K562 (cell line): ENCODE results near the gene SERTAD3. TPM values are rescaled to one million over a fixed set of nuclear protein-coding genes. Genes with fewer than 3 reads are reported as not detected.

Experiments used
- ATF3 ChIP-seq, 2 experiments: fragments of 450-650 bp in 1 of 2; sonication (generic) in 1 of 2; formaldehyde crosslinking in 1 of 2; IDR thresholded peaks in 1 of 2; conservative IDR thresholded peaks in 1 of 2; 2 replicates each; pipeline versions ENCODE4 v1.6.1 to v1.8.1; 2016 to 2023; ENCODE audit warnings: mild to moderate bottlenecking in 2 of 2, moderate library complexity in 2 of 2, inconsistent platforms in 1 of 2, missing genetic modification reagents in 1 of 2
- ATF4 ChIP-seq: fragments of 450-650 bp; formaldehyde crosslinking; IDR thresholded peaks from 2 replicates; pipeline ENCODE4 v1.4.0; 2022; ENCODE audit warnings: mild to moderate bottlenecking, moderate library complexity
- BRF1 ChIP-seq: IDR thresholded peaks from 3 replicates; pipeline ENCODE4 v1.6.1; 2011; ENCODE audit warnings: borderline replicate concordance, mild to moderate bottlenecking; ENCODE audit not compliant: insufficient read length; ENCODE audit errors: extremely low read depth
- CREB3 ChIP-seq: fragments of 450-650 bp; conservative IDR thresholded peaks from 2 replicates; pipeline ENCODE4 v1.6.1; 2016; ENCODE audit warnings: missing genetic modification characterization, low read depth, mild to moderate bottlenecking, missing compliant biosample characterization, moderate library complexity
- CREB5 ChIP-seq: fragments of 250-450 bp; sonication (Bioruptor Pico); IDR thresholded peaks from 2 replicates; pipeline ENCODE4 v1.5.0; 2020; ENCODE audit warnings: mild to moderate bottlenecking
- E2F6 ChIP-seq, 2 experiments: IDR thresholded peaks; 2 replicates each; pipeline ENCODE4 v1.6.1; 2011; ENCODE audit warnings: borderline replicate concordance in 1 of 2, control low read depth in 1 of 2, low read depth in 1 of 2, low read length in 1 of 2, mild to moderate bottlenecking in 1 of 2, mixed read lengths in 1 of 2, moderate library complexity in 1 of 2; ENCODE audit not compliant: insufficient read depth in 1 of 2, insufficient read length in 1 of 2, poor library complexity in 1 of 2, severe bottlenecking in 1 of 2; ENCODE audit errors: extremely low read depth in 1 of 2
- EWSR1 ChIP-seq: fragments of 450-650 bp; IDR thresholded peaks from 2 replicates; pipeline ENCODE4 v1.6.1; 2018; ENCODE audit warnings: borderline replicate concordance, mild to moderate bottlenecking, low read depth, moderate library complexity; ENCODE audit not compliant: partially characterized antibody
- GTF2F1 ChIP-seq: IDR thresholded peaks from 2 replicates; pipeline ENCODE4 v1.6.1; 2011; ENCODE audit warnings: low read depth, low read length, improper control_type of control experiment
- HDAC2 ChIP-seq: fragments of 450-650 bp; IDR thresholded peaks from 2 replicates; pipeline ENCODE4 v1.6.1; 2016; ENCODE audit warnings: mild to moderate bottlenecking
- HDAC8 ChIP-seq: fragments of 450-650 bp; IDR thresholded peaks from 2 replicates; pipeline ENCODE4 v1.6.1; 2016; ENCODE audit warnings: mild to moderate bottlenecking, missing genetic modification characterization, moderate library complexity, missing compliant biosample characterization
- HDGF ChIP-seq: fragments of 450-650 bp; IDR thresholded peaks from 2 replicates; pipeline ENCODE4 v1.6.1; 2016
- RAD51 ChIP-seq: fragments of 450-650 bp; IDR thresholded peaks from 2 replicates; pipeline ENCODE4 v1.7.1; 2016; ENCODE audit warnings: low read depth, mild to moderate bottlenecking, borderline replicate concordance
- RBM34 ChIP-seq: fragments of 200-400 bp; formaldehyde crosslinking; IDR thresholded peaks from 2 replicates; pipeline ENCODE4 v1.6.1; 2018; ENCODE audit warnings: low read length, borderline replicate concordance; ENCODE audit not compliant: insufficient read depth
- RFX1 ChIP-seq: fragments of 450-650 bp; IDR thresholded peaks from 2 replicates; pipeline ENCODE4 v1.6.1; 2016; ENCODE audit warnings: mild to moderate bottlenecking, moderate library complexity
- SNIP1 ChIP-seq: fragments of 450-650 bp; IDR thresholded peaks from 2 replicates; pipeline ENCODE4 v1.7.1; 2017; ENCODE audit warnings: low read depth, mild to moderate bottlenecking
- TEAD1 ChIP-seq, 2 experiments: fragments of 450-650 bp in 1 of 2; sonication (generic) in 1 of 2; formaldehyde crosslinking; IDR thresholded peaks; 2 replicates each; pipeline versions ENCODE4 v1.4.0 to v1.8.0; 2020 to 2022; ENCODE audit warnings: mild to moderate bottlenecking in 2 of 2, missing genetic modification reagents in 1 of 2
- U2AF1 ChIP-seq: fragments of 200-400 bp; formaldehyde crosslinking; optimal IDR thresholded peaks from 2 replicates; pipeline ENCODE3; 2017; ENCODE audit warnings: mild to moderate bottlenecking, low read depth, low read length, moderate library complexity
- ZNF23 ChIP-seq: fragments of 250-450 bp; sonication (Bioruptor Pico); IDR thresholded peaks from 2 replicates; pipeline ENCODE4 v1.4.0; 2020; ENCODE audit warnings: mild to moderate bottlenecking
- ZNF586 ChIP-seq: fragments of 450-650 bp; formaldehyde crosslinking; conservative IDR thresholded peaks from 2 replicates; pipeline ENCODE4 v1.4.0; 2020; ENCODE audit warnings: mild to moderate bottlenecking, moderate library complexity
- ZNF717 ChIP-seq: fragments of 250-450 bp; sonication (Bioruptor Pico); IDR thresholded peaks from 2 replicates; pipeline ENCODE4 v1.5.0; 2021
- polyA plus RNA-seq, 8 experiments: library from polyadenylated mRNA; depleted of rRNA in 4 of 8; stranded (reverse) in 5 of 8; unstranded in 3 of 8; fragments of >200 nt; fragmentation: Nextera tagmentation in 2 of 8; fragmentation: Illumina TruSeq in 1 of 8; extraction: Ambion mirVana in 2 of 8; extraction: Trizol in 1 of 8; gene quantifications; 2 replicates each; pipeline versions ENCODE4 v1.2.1 to v1.2.3, GENCODE V29; 2011 to 2014; ENCODE audit warnings: inconsistent platforms in 1 of 8, missing spikeins in 1 of 8
- total RNA-seq, 7 experiments: library from RNA; depleted of rRNA in 6 of 7; stranded (reverse); fragments of >200 nt in 6 of 7; fragmentation: Illumina TruSeq in 2 of 7; extraction: Trizol in 2 of 7; gene quantifications; 2 replicates each; pipeline versions ENCODE4 v1.2.1 to v1.2.3, GENCODE V29; 2011 to 2021; ENCODE audit warnings: low replicate concordance in 1 of 7

SERTAD3 gene
- total and polyA plus RNA-seq, 9 of the 15 experiments (the other 6 are each of a cell fraction or from before 2014, with no cell fraction given) = 5.4 to 28.9 (median 17.5) TPM

GRCh38 chr19:40464059-40465024 lies 20.2 kb upstream of the SERTAD3 start (continued):
- TF ChIP-seq GTF2F1 = no peak
- TF ChIP-seq CREB3 (tag) = no peak
- TF ChIP-seq SNIP1 = no peak
- TF ChIP-seq RAD51 = peak; percentile 70
- TF ChIP-seq HDAC8 (tag) = no peak
- 0 out of 2 replicates have a peak, but pooled peaks have one; percentile 45 for TF ChIP-seq ATF4 (CRISPR knock-in tag)
- TF ChIP-seq CREB5 (CRISPR knock-in tag) = no peak
- TF ChIP-seq ZNF586 (CRISPR knock-in tag) = no peak
- TF ChIP-seq RFX1 = no peak
- no peak for TF ChIP-seq BRF1
- no peak for TF ChIP-seq U2AF1
- peak; percentile 61 for TF ChIP-seq HDAC2
- peak; percentile 84 for TF ChIP-seq ATF3 (IDR thresholded peaks at IDR 0.05)
- TF ChIP-seq ATF3 (CRISPR knock-in tag; conservative IDR thresholded peaks at IDR 0.05) = no peak
- TF ChIP-seq RBM34 = no peak
- TF ChIP-seq EWSR1 = no peak
- no peak for TF ChIP-seq E2F6 (IDR thresholded peaks at IDR 0.05; ENCODE audit: borderline replicate concordance in 1 of 2, extremely low read depth in 1 of 2, insufficient read depth in 1 of 2, insufficient read length in 1 of 2, low read depth in 1 of 2, low read length in 1 of 2, poor library complexity in 1 of 2, severe bottlenecking in 1 of 2)
- TF ChIP-seq ZNF717 (CRISPR knock-in tag) = no peak
- peak; percentile 30; the same call in 1 of the 2 replicates for TF ChIP-seq HDGF
- TF ChIP-seq TEAD1 (CRISPR knock-in tag; IDR thresholded peaks at IDR 0.05) = peak; percentile 77 to 94
- TF ChIP-seq ZNF23 = no peak
